T-helper 2 cell treated with Interferon-gamma antibody and Interleukin-4, amounts not matched to agents 5 μg/mL and 100 μg/mL, for 36 hours (primary cell): ENCODE data around the gene NHS.
"Not testable (repeated sequence)": the region's sequence is repeated elsewhere in the genome, so short reads cannot be mapped to it uniquely, and the experiment has no call there.

Experiments
- DNase-seq: peaks from one replicate; pipeline ENCODE4 v3.0.0; 2021; ENCODE audit warnings: low spot score
- H3K27ac Mint-ChIP-seq: one replicate; pipeline ENCODE4 v1.8.0; 2021; ENCODE audit warnings: mild to moderate bottlenecking, mixed read lengths
- H3K27me3 Mint-ChIP-seq: one replicate; pipeline ENCODE4 v1.8.0; 2021; ENCODE audit warnings: low read depth, mixed read lengths
- H3K36me3 Mint-ChIP-seq: one replicate; pipeline ENCODE4 v1.8.0; 2021; ENCODE audit warnings: low read depth, mixed read lengths
- H3K4me1 Mint-ChIP-seq: one replicate; pipeline ENCODE4 v1.8.0; 2021; ENCODE audit warnings: low read depth, mixed read lengths
- H3K4me3 Mint-ChIP-seq: one replicate; pipeline ENCODE4 v1.8.0; 2022; ENCODE audit warnings: mild to moderate bottlenecking, moderate library complexity, mixed read lengths
- H3K9me3 Mint-ChIP-seq: one replicate; pipeline ENCODE4 v1.8.0; 2021; ENCODE audit warnings: mixed read lengths

The NHS gene

GRCh38 chrX:17443556-17443955 is 68.6 kb downstream of the NHS start:
- Mint-ChIP-seq H3K27ac (no peak overlapping the region), H3K4me3 (no peak overlapping the region), H3K4me1 (no peaks in the 10 kb centered on the region), H3K27me3 (no peaks in the 10 kb centered on the region), H3K9me3 (no peaks in the 10 kb centered on the region), H3K36me3 (no peaks in the 10 kb centered on the region)
- no peak for DNase-seq

- H3K4me1 Mint-ChIP-seq, H3K36me3 Mint-ChIP-seq, H3K4me3 Mint-ChIP-seq, DNase-seq, H3K9me3 Mint-ChIP-seq, H3K27ac Mint-ChIP-seq, H3K27me3 Mint-ChIP-seq: not testable (repeated sequence)
Measured at GRCh38 chrX:17446269-17446668, 71.3 kb downstream of the NHS start.

- Mint-ChIP-seq H3K27ac (no peak overlapping the region), H3K4me1 (no peaks in the 10 kb centered on the region)
Measured at GRCh38 chrX:17448188-17448587, 73.2 kb downstream of the NHS start.

GRCh38 chrX:17449866-17450265 is 74.9 kb downstream of the NHS start:
- no peak overlapping the region for H3K4me3 Mint-ChIP-seq
- H3K27ac Mint-ChIP-seq: no peak overlapping the region
- H3K4me1 Mint-ChIP-seq: no peaks in the 10 kb centered on the region
- H3K27me3 Mint-ChIP-seq: no peaks in the 10 kb centered on the region
- H3K36me3 Mint-ChIP-seq: no peaks in the 10 kb centered on the region
- DNase-seq: no peak
- no peaks in the 10 kb centered on the region for H3K9me3 Mint-ChIP-seq

More at GRCh38 chrX:17448188-17448587, 73.2 kb downstream of the NHS start:
- Mint-ChIP-seq H3K9me3 (no peaks in the 10 kb centered on the region), H3K36me3 (no peaks in the 10 kb centered on the region), H3K27me3 (no peaks in the 10 kb centered on the region), H3K4me3 (no peak overlapping the region)
- DNase-seq: no peak

GRCh38 chrX:17453788-17454187 is 78.8 kb downstream of the NHS start:
- Mint-ChIP-seq H3K27me3 (no peaks in the 10 kb centered on the region), H3K4me3 (no peak overlapping the region), H3K4me1 (no peaks in the 10 kb centered on the region), H3K9me3 (no peaks in the 10 kb centered on the region), H3K36me3 (no peaks in the 10 kb centered on the region), H3K27ac (no peak overlapping the region)
- no peak for DNase-seq

GRCh38 chrX:17456526-17456925 is 81.5 kb downstream of the NHS start:
- DNase-seq: no peak
- no peak overlapping the region for H3K4me3 Mint-ChIP-seq
- no peaks in the 10 kb centered on the region for H3K4me1 Mint-ChIP-seq
- no peaks in the 10 kb centered on the region for H3K36me3 Mint-ChIP-seq
- H3K27me3 Mint-ChIP-seq: no peaks in the 10 kb centered on the region
- H3K9me3 Mint-ChIP-seq: no peaks in the 10 kb centered on the region
- no peak overlapping the region for H3K27ac Mint-ChIP-seq

GRCh38 chrX:17459008-17459611 is 84.1 kb downstream of the NHS start:
- H3K4me3 Mint-ChIP-seq: no peak overlapping the region
- H3K4me1 Mint-ChIP-seq: no peaks in the 10 kb centered on the region
- no peaks in the 10 kb centered on the region for H3K27me3 Mint-ChIP-seq
- no peaks in the 10 kb centered on the region for H3K36me3 Mint-ChIP-seq
- DNase-seq: no peak
- H3K27ac Mint-ChIP-seq: no peak overlapping the region
- H3K9me3 Mint-ChIP-seq: no peaks in the 10 kb centered on the region

- H3K9me3 Mint-ChIP-seq: no peaks in the 10 kb centered on the region
Measured at GRCh38 chrX:17459661-17460060, 84.7 kb downstream of the NHS start.

GRCh38 chrX:17462881-17463280 is 87.9 kb downstream of the NHS start:
- Mint-ChIP-seq H3K4me1 (no peaks in the 10 kb centered on the region), H3K36me3 (no peaks in the 10 kb centered on the region), H3K4me3 (no peak overlapping the region), H3K27me3 (no peaks in the 10 kb centered on the region), H3K9me3 (no peaks in the 10 kb centered on the region), H3K27ac (no peak overlapping the region)
- DNase-seq: no peak

More at GRCh38 chrX:17459661-17460060, 84.7 kb downstream of the NHS start:
- no peak overlapping the region for H3K4me3 Mint-ChIP-seq
- H3K4me1 Mint-ChIP-seq: no peaks in the 10 kb centered on the region
- no peaks in the 10 kb centered on the region for H3K27me3 Mint-ChIP-seq
- no peaks in the 10 kb centered on the region for H3K36me3 Mint-ChIP-seq
- H3K27ac Mint-ChIP-seq: no peak overlapping the region
- DNase-seq: no peak

GRCh38 chrX:17464194-17464593 is 89.2 kb downstream of the NHS start:
- no peak for DNase-seq
- Mint-ChIP-seq H3K27me3 (no peaks in the 10 kb centered on the region), H3K36me3 (no peaks in the 10 kb centered on the region), H3K27ac (no peak overlapping the region), H3K4me1 (no peaks in the 10 kb centered on the region), H3K4me3 (no peak overlapping the region), H3K9me3 (no peaks in the 10 kb centered on the region)

- H3K27me3 Mint-ChIP-seq: no peaks in the 10 kb centered on the region
- DNase-seq: no peak
- no peaks in the 10 kb centered on the region for H3K36me3 Mint-ChIP-seq
- H3K4me3 Mint-ChIP-seq: no peak overlapping the region
- no peaks in the 10 kb centered on the region for H3K9me3 Mint-ChIP-seq
- no peak overlapping the region for H3K27ac Mint-ChIP-seq
- H3K4me1 Mint-ChIP-seq: no peaks in the 10 kb centered on the region
Measured at GRCh38 chrX:17465201-17465600, 90.2 kb downstream of the NHS start.

GRCh38 chrX:17465802-17466201 is 90.8 kb downstream of the NHS start:
- H3K27me3 Mint-ChIP-seq: no peaks in the 10 kb centered on the region

GRCh38 chrX:17470136-17470535 is 95.1 kb downstream of the NHS start:
- H3K27ac Mint-ChIP-seq: no peak overlapping the region
- H3K27me3 Mint-ChIP-seq: no peaks in the 10 kb centered on the region
- H3K4me1 Mint-ChIP-seq: no peaks in the 10 kb centered on the region
- no peak for DNase-seq
- H3K4me3 Mint-ChIP-seq: no peak overlapping the region
- H3K36me3 Mint-ChIP-seq: no peaks in the 10 kb centered on the region
- no peaks in the 10 kb centered on the region for H3K9me3 Mint-ChIP-seq

More at GRCh38 chrX:17465802-17466201, 90.8 kb downstream of the NHS start:
- H3K4me3 Mint-ChIP-seq: no peak overlapping the region
- H3K36me3 Mint-ChIP-seq: no peaks in the 10 kb centered on the region
- H3K9me3 Mint-ChIP-seq: no peaks in the 10 kb centered on the region
- no peak overlapping the region for H3K27ac Mint-ChIP-seq
- no peak for DNase-seq
- H3K4me1 Mint-ChIP-seq: no peaks in the 10 kb centered on the region

- Mint-ChIP-seq H3K27ac (no peak overlapping the region), H3K4me3 (no peak overlapping the region), H3K27me3 (no peaks in the 10 kb centered on the region), H3K9me3 (no peaks in the 10 kb centered on the region), H3K36me3 (no peaks in the 10 kb centered on the region), H3K4me1 (no peaks in the 10 kb centered on the region)
- DNase-seq: no peak
Measured at GRCh38 chrX:17471121-17471520, 96.1 kb downstream of the NHS start.

- DNase-seq: no peak
- no peak overlapping the region for H3K27ac Mint-ChIP-seq
- no peaks in the 10 kb centered on the region for H3K4me1 Mint-ChIP-seq
- no peaks in the 10 kb centered on the region for H3K36me3 Mint-ChIP-seq
- no peaks in the 10 kb centered on the region for H3K27me3 Mint-ChIP-seq
- no peaks in the 10 kb centered on the region for H3K9me3 Mint-ChIP-seq
- H3K4me3 Mint-ChIP-seq: no peak overlapping the region
Measured at GRCh38 chrX:17471861-17472260, 96.9 kb downstream of the NHS start.
